Panc1 (cell line): ENCODE measurements around the gene ANO3.

ENCODE experiments used
- CTCF ChIP-seq: fragments of 450-650 bp; IDR thresholded peaks from 2 replicates; pipeline ENCODE4 v1.5.1; 2017; ENCODE audit warnings: mild to moderate bottlenecking
- POLR2AphosphoS5 ChIP-seq: IDR thresholded peaks from 2 replicates; pipeline ENCODE4 v1.6.1; 2012; ENCODE audit warnings: mild to moderate bottlenecking, low read depth, low read length, moderate library complexity

GRCh38 chr11:26675233-26675928, 343.5 kb downstream of the ANO3 start:
- TF ChIP-seq POLR2AphosphoS5 (no peak), CTCF (no peak)
